Fibroblast of the aortic adventitia (primary cell): ENCODE measurements around the gene ABLIM1. TPM values are rescaled to one million over a fixed set of nuclear protein-coding genes. Genes with fewer than 3 reads are reported as not detected.

Source experiments
- DNase-seq: peaks from one replicate; pipeline ENCODE4 v3.0.0-alpha.2; 2010; ENCODE audit warnings: low read depth
- H3K4me3 ChIP-seq: 2 replicates; pipeline ENCODE4 v1.5.1; 2011; ENCODE audit warnings: low read depth, mild to moderate bottlenecking, control low read depth, low read length, moderate library complexity
- CTCF ChIP-seq: IDR thresholded peaks from 2 replicates; pipeline ENCODE4 v1.5.1; 2011; ENCODE audit warnings: mild to moderate bottlenecking, low read length, control low read depth, inconsistent platforms; ENCODE audit not compliant: insufficient read depth
- total RNA-seq: library from RNA; depleted of rRNA; stranded (reverse); fragments of >200 nt; gene quantifications from 2 replicates; pipeline ENCODE4 v1.2.3, GENCODE V29; 2012; ENCODE audit warnings: low replicate concordance

Gene ABLIM1
- total RNA-seq, 1 donor, result 36.1 TPM

- peak; percentile 9 for DNase-seq
- no peak for TF ChIP-seq CTCF
- no peak overlapping the region for H3K4me3 ChIP-seq
These were observed 52.8 kb downstream of the ABLIM1 start for GRCh38 chr10:114605155-114605797.

GRCh38 chr10:114604357-114605130 lies 53.5 kb downstream of the ABLIM1 start:
- no peak for TF ChIP-seq CTCF
- no peak overlapping the region for H3K4me3 ChIP-seq
- DNase-seq, result peak; percentile 30

- TF ChIP-seq CTCF, result no peak
These were observed 54.1 kb downstream of the ABLIM1 start for GRCh38 chr10:114603948-114604347.

GRCh38 chr10:114603303-114603702 lies 54.8 kb downstream of the ABLIM1 start:
- TF ChIP-seq CTCF, result no peak
- no peak overlapping the region for H3K4me3 ChIP-seq

More at GRCh38 chr10:114603948-114604347, 54.1 kb downstream of the ABLIM1 start:
- peak; percentile 12 for DNase-seq
- H3K4me3 ChIP-seq, result no peak overlapping the region

GRCh38 chr10:114600057-114600456 lies 58.0 kb downstream of the ABLIM1 start:
- TF ChIP-seq CTCF, result no peak

More at GRCh38 chr10:114603303-114603702, 54.8 kb downstream of the ABLIM1 start:
- no peak for DNase-seq

GRCh38 chr10:114596793-114597192 lies 61.3 kb downstream of the ABLIM1 start:
- TF ChIP-seq CTCF, result no peak
- DNase-seq, result no peak
- no peak overlapping the region for H3K4me3 ChIP-seq

More at GRCh38 chr10:114600057-114600456, 58.0 kb downstream of the ABLIM1 start:
- no peak overlapping the region for H3K4me3 ChIP-seq
- no peak for DNase-seq
